HCT116 (cell line): ENCODE data around the gene DDX52. TPM values are rescaled to one million over a fixed set of nuclear protein-coding genes. Genes with fewer than 3 reads are reported as not detected.

Experiments used
- ATAC-seq: fragments of 200-7000 bp; cut with Tn5 transposase; 2 replicates; pipeline ENCODE4 v1.9.1; 2020; ENCODE audit warnings: mild to moderate bottlenecking, moderate library complexity
- BruUV-seq: library from RNA; stranded (reverse); fragments of 400-500 nt; replicated peaks from 2 replicates; lab custom pipeline; 2021; lab: Mats Ljungman, UMichigan
- CTCF ChIA-PET: fragments of 300-600 bp; sonication (Branson Sonifier 250); formaldehyde crosslinking; loops from one replicate; lab custom pipeline; 2021; ENCODE audit warnings: antibody characterized with exemption; lab: Charles Lee
- POLR2A ChIA-PET: fragments of 300-600, 350-600 bp; sonication (Branson Sonifier 250); formaldehyde crosslinking; loops from one replicate; lab custom pipeline; 2021; ENCODE audit warnings: antibody characterized with exemption; lab: Charles Lee
- RAD21 ChIA-PET, 2 experiments: fragments of 300-600 bp; sonication (Branson Sonifier 250); formaldehyde crosslinking; loops; one replicate each; lab custom pipeline; 2023; ENCODE audit warnings: low total read pairs in 2 of 2; ENCODE audit not compliant: uncharacterized antibody in 2 of 2, unreplicated experiment in 2 of 2, low non-redundant PET in 1 of 2; lab: Charles Lee
- DNase-seq: peaks from one replicate; pipeline ENCODE4 v3.0.0-alpha.2; 2010; ENCODE audit warnings: low read depth, low spot score
- H2AFZ ChIP-seq: fragments of 200-600 bp; shearing (Covaris generic), sonication (generic); 2 replicates; pipeline ENCODE4 v1.6.1; 2017; ENCODE audit warnings: low read depth, mixed run types, mixed read lengths, antibody characterized with exemption, low read length; ENCODE audit not compliant: poor library complexity, severe bottlenecking
- H3K27ac ChIP-seq: 2 replicates; pipeline ENCODE4 v1.5.1; 2012; ENCODE audit warnings: low read depth, low read length
- H3K27me3 ChIP-seq: fragments of 200-600 bp; sonication (generic); 2 replicates; pipeline ENCODE4 v1.6.1; 2016; ENCODE audit warnings: mixed run types, low read length, mixed read lengths; ENCODE audit not compliant: insufficient read depth
- H3K36me3 ChIP-seq, 2 experiments: fragments of 200-500 bp in 1 of 2; fragments of 200-600 bp in 1 of 2; sonication (Bioruptor generic) in 1 of 2; sonication (generic) in 1 of 2; 2 replicates each; pipeline versions ENCODE4 v1.5.1 to v1.6.1; 2014 to 2016; ENCODE audit warnings: low read length in 2 of 2, inconsistent platforms in 1 of 2, mixed read lengths in 1 of 2, mixed run types in 1 of 2; ENCODE audit not compliant: insufficient read depth in 2 of 2, control insufficient read depth in 1 of 2
- H3K4me1 ChIP-seq, 2 experiments: fragments of 200-600 bp in 1 of 2; sonication (generic) in 1 of 2; 2 replicates each; pipeline versions ENCODE4 v1.5.1 to v1.6.1; 2012 to 2017; ENCODE audit warnings: low read length in 2 of 2, inconsistent platforms in 1 of 2, mild to moderate bottlenecking in 1 of 2, mixed read lengths in 1 of 2, mixed run types in 1 of 2, moderate library complexity in 1 of 2; ENCODE audit not compliant: insufficient read depth in 2 of 2, control insufficient read depth in 1 of 2
- H3K4me2 ChIP-seq: fragments of 200-600 bp; sonication (generic); 2 replicates; pipeline ENCODE4 v1.6.1; 2017; ENCODE audit warnings: mixed run types, low read length, mixed read lengths
- H3K4me3 ChIP-seq, 2 experiments: fragments of 200-600 bp in 1 of 2; sonication (generic) in 1 of 2; replicated peaks in 1 of 2; 2 replicates each; pipeline ENCODE4 v1.5.1; 2011 to 2016; ENCODE audit warnings: low read length in 2 of 2, control low read depth in 1 of 2, low read depth in 1 of 2, mild to moderate bottlenecking in 1 of 2, mixed read lengths in 1 of 2, mixed run types in 1 of 2
- H3K79me2 ChIP-seq: fragments of 200-600 bp; sonication (generic); 2 replicates; pipeline ENCODE4 v1.6.1; 2017; ENCODE audit warnings: mild to moderate bottlenecking, mixed run types, low read length, moderate library complexity, mixed read lengths; ENCODE audit not compliant: insufficient read depth
- H3K9ac ChIP-seq: fragments of 200-600 bp; sonication (generic); 2 replicates; pipeline ENCODE4 v1.6.1; 2016; ENCODE audit warnings: low read length, mixed read lengths
- H3K9me2 ChIP-seq: fragments of 200-600 bp; sonication (generic), shearing (Covaris generic); 2 replicates; pipeline ENCODE4 v1.6.1; 2017; ENCODE audit warnings: mixed run types, mild to moderate bottlenecking, moderate library complexity; ENCODE audit not compliant: insufficient read depth
- H3K9me3 ChIP-seq, 2 experiments: fragments of 200-500 bp in 1 of 2; fragments of 200-600 bp in 1 of 2; sonication (Bioruptor generic) in 1 of 2; sonication (generic) in 1 of 2; 2 replicates each; pipeline ENCODE4 v1.6.1; 2014 to 2017; ENCODE audit warnings: low read length in 2 of 2, mixed read lengths in 2 of 2, inconsistent platforms in 1 of 2, low read depth in 1 of 2, mild to moderate bottlenecking in 1 of 2, mixed run types in 1 of 2, moderate library complexity in 1 of 2; ENCODE audit not compliant: control insufficient read depth in 1 of 2, insufficient read depth in 1 of 2
- H4K20me1 ChIP-seq: fragments of 200-600 bp; sonication (generic), shearing (Covaris generic); 2 replicates; pipeline ENCODE4 v1.6.1; 2017; ENCODE audit warnings: mixed run types, mild to moderate bottlenecking, moderate library complexity; ENCODE audit not compliant: insufficient read depth
- CTCF ChIP-seq, 3 experiments: fragments of 200-600 bp in 1 of 3; sonication (generic) in 1 of 3; IDR thresholded peaks in 2 of 3; conservative IDR thresholded peaks in 1 of 3; 2 replicates each; pipeline ENCODE4 v1.5.1; 2012 to 2017; ENCODE audit warnings: low read depth in 2 of 3, low read length in 2 of 3, antibody characterized with exemption in 1 of 3, borderline replicate concordance in 1 of 3, control low read depth in 1 of 3, mild to moderate bottlenecking in 1 of 3, mixed read lengths in 1 of 3, mixed run types in 1 of 3, moderate library complexity in 1 of 3; ENCODE audit not compliant: insufficient read depth in 1 of 3
- SRF ChIP-seq: IDR thresholded peaks from 2 replicates; pipeline ENCODE4 v1.6.1; 2012; ENCODE audit warnings: low read depth
- ZNF274 ChIP-seq: fragments of 200-500 bp; sonication (Bioruptor generic); IDR thresholded peaks from 2 replicates; pipeline ENCODE4 v1.6.1; 2014; ENCODE audit warnings: mild to moderate bottlenecking, low read depth, low read length, inconsistent platforms
- intact Hi-C: fragments of 100-400 bp; cut with micrococcal nuclease; formaldehyde crosslinking; loops from 2 replicates; pipeline ENCODE4 v1.10.0; 2022
- total RNA-seq: library from RNA; stranded (reverse); gene quantifications from one replicate; pipeline ENCODE4 v1.2.1, GENCODE V29; 2021; ENCODE audit not compliant: unreplicated experiment
- TF ChIP-seq, protein P1 (sequence below): IDR thresholded peaks from 2 replicates; pipeline ENCODE4 v1.6.1; 2012; ENCODE audit warnings: low read depth

DDX52 gene
- total RNA-seq, 1 experiment from 2014 or later, result 45.4 TPM

DNA sequence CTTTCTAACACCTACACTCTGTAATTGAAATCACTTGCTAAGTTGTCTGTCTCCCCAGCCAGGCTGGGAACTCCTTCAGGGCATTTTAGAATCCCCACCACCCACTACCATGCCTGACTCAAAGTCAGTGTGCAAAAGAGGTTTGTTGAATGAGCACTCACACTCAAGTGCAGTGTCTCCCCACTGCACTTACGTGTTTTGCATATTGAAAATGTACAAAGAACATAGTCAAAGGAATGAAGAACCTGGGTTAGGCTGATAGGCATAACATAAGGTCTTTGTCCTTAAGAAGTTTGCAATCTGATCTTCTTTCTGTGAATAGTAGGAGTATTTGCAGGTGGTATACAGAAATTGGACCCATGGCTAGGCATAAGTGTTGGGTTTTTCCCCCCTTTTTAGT, 33.8 kb upstream of the DDX52 start:
- H3K27me3 ChIP-seq, result no peaks in the 10 kb centered on the region
- DNase-seq (no peak), ATAC-seq (no peak)
- intact Hi-C loops, result no loop called here
- H3K9me3 ChIP-seq, result no peaks in the 10 kb centered on the region
- no peaks in the 10 kb centered on the region for H3K36me3 ChIP-seq
- H3K4me2 ChIP-seq, result no peak overlapping the region
- ChIA-PET RAD21 (no interaction called here), POLR2A (no interaction called here)
- H3K27ac ChIP-seq, result no peak overlapping the region
- no TSS peak for BruUV-seq
- H3K4me1 ChIP-seq, result peaks cover 0 to 2% of the 10 kb centered on the region in 2 experiments; a peak in 2 of 4 replicates
- H3K4me3 ChIP-seq, result no peak overlapping the region
- no peaks in the 10 kb centered on the region for H3K9me2 ChIP-seq
- no peak overlapping the region for H3K9ac ChIP-seq
- H3K79me2 ChIP-seq, result no peaks in the 10 kb centered on the region
- TF ChIP-seq, protein P1, sequence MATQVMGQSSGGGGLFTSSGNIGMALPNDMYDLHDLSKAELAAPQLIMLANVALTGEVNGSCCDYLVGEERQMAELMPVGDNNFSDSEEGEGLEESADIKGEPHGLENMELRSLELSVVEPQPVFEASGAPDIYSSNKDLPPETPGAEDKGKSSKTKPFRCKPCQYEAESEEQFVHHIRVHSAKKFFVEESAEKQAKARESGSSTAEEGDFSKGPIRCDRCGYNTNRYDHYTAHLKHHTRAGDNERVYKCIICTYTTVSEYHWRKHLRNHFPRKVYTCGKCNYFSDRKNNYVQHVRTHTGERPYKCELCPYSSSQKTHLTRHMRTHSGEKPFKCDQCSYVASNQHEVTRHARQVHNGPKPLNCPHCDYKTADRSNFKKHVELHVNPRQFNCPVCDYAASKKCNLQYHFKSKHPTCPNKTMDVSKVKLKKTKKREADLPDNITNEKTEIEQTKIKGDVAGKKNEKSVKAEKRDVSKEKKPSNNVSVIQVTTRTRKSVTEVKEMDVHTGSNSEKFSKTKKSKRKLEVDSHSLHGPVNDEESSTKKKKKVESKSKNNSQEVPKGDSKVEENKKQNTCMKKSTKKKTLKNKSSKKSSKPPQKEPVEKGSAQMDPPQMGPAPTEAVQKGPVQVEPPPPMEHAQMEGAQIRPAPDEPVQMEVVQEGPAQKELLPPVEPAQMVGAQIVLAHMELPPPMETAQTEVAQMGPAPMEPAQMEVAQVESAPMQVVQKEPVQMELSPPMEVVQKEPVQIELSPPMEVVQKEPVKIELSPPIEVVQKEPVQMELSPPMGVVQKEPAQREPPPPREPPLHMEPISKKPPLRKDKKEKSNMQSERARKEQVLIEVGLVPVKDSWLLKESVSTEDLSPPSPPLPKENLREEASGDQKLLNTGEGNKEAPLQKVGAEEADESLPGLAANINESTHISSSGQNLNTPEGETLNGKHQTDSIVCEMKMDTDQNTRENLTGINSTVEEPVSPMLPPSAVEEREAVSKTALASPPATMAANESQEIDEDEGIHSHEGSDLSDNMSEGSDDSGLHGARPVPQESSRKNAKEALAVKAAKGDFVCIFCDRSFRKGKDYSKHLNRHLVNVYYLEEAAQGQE, result no peak
- TF ChIP-seq SRF (no peak), CTCF (IDR thresholded peaks at IDR 0.05 in 2 of 3, conservative IDR thresholded peaks at IDR 0.05 in 1 of 3; ENCODE audit: borderline replicate concordance in 1 of 3, insufficient read depth in 1 of 3, low read depth in 2 of 3, low read length in 2 of 3) (no peak), ZNF274 (no peak)
- TF ChIP-seq, all 23 proteins: peak for 0
- CTCF ChIA-PET, result no interaction called here
- H2AFZ ChIP-seq, result no peak overlapping the region
- H4K20me1 ChIP-seq, result no peaks in the 10 kb centered on the region
